AG09309 (cell line): ENCODE results near the gene PGPEP1.
"Not testable (repeated sequence)": the region's sequence is repeated elsewhere in the genome, so short reads cannot be mapped to it uniquely, and the experiment has no call there.

ENCODE experiments used
- DNase-seq: peaks from one replicate; pipeline ENCODE4 v3.0.0-alpha.2; 2010; ENCODE audit warnings: low read depth
- H3K4me3 ChIP-seq: 2 replicates; pipeline ENCODE4 v1.5.1; 2011; ENCODE audit warnings: mild to moderate bottlenecking, low read depth, low read length, moderate library complexity; ENCODE audit not compliant: control insufficient read depth
- TF ChIP-seq, protein P1 (sequence below): IDR thresholded peaks from 2 replicates; pipeline ENCODE4 v1.5.1; 2011; ENCODE audit warnings: mild to moderate bottlenecking, low read depth, low read length, inconsistent platforms; ENCODE audit not compliant: insufficient read depth, control insufficient read depth; ENCODE audit errors: missing control alignments

Gene PGPEP1

DNA sequence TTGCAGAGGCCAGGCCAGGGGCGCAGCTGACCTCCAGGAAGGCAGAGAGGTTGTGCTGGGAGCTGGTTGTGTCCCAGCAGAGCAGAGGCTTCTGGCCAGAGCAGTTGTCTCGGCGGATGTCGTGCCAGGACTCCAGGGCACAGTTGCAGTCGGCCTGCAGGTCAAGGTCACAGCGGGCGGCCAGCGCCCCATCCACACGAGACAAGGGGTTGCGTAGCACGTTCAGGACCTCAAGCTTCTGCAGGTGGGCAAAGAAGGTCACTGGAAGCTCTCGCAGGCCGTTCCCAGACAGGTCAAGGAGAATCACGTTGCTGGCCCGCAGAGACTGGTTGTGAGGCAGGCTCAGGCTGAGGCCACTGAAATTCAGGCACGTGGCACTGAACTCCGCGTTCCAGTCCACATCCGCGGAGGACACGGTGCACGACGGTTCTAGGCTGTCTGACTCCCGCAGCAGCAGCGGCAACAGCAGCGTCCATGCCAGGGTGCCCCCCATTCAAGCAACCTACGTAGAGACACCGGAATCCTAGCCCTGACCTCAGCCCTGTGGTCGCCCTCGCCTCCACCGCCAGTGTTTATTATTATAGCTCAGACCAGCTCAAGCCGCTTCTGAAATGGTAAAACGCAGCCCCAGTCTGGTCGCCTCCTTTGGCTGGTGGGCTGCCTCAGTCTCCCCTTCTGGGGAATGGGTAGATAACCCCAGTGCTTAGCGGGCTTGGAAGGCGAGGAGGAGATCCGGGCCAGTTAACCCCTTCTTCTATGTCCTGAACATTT, 56.3 kb downstream of the PGPEP1 start:
- TF ChIP-seq, protein P1, sequence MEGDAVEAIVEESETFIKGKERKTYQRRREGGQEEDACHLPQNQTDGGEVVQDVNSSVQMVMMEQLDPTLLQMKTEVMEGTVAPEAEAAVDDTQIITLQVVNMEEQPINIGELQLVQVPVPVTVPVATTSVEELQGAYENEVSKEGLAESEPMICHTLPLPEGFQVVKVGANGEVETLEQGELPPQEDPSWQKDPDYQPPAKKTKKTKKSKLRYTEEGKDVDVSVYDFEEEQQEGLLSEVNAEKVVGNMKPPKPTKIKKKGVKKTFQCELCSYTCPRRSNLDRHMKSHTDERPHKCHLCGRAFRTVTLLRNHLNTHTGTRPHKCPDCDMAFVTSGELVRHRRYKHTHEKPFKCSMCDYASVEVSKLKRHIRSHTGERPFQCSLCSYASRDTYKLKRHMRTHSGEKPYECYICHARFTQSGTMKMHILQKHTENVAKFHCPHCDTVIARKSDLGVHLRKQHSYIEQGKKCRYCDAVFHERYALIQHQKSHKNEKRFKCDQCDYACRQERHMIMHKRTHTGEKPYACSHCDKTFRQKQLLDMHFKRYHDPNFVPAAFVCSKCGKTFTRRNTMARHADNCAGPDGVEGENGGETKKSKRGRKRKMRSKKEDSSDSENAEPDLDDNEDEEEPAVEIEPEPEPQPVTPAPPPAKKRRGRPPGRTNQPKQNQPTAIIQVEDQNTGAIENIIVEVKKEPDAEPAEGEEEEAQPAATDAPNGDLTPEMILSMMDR = no peak
- DNase-seq = no peak
- H3K4me3 ChIP-seq = no peak overlapping the region

DNA sequence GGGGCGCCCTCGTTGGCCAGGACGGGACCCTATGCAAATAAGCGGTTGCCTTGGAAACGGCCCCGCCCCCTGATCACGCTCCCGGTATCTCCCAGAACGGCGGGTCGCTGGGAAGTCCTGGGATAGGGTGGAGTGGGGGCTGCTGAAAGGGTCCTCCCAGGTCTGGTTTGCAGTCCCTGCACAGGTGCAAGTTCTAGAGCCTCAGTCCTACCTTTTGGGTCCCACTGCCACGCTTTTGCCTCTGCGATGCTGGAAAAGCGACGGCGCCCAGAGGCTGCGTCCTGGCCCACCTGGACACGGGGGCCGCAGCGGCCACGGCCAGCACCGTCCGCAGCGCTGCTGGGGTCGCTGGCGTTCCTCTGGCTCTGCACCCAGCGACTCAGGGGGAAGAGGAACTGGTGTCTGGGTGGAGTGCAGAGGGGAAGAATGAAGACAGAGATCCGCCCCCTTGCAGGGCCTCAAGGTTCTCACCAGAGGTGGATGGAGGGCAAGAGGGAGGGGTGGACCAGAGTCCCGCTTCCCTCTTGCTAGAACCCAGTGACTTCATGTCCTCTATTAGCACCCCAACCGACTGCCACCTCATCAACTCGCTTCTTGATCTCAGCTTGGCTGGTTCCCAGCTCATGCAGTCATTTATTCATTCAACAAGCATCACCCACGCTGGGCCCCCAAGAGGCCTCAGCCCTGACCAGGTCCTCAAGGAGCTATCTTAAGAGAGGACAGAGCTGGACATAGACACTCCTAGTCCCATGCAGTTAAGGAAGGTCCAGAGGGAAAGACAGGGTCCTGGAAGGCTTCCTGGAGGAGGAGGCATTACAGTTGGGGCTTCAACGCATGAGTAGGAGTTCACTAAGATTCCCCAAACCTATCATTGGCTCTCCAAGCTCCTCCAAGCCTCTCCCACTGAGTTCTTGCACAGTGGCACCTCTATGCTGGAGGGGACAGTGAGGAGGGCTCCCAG, 57.1 kb downstream of the PGPEP1 start, which contains the start of gene LRRC25:
Gene LRRC25 (minus strand): TSS at position 381 of the 961 bp plus-strand sequence. CDS start 659 bp downstream, outside the sequence.
- H3K4me3 ChIP-seq = no peak within 1 kb of the TSS
- TF ChIP-seq, protein P1 = no peak
- no peak for DNase-seq

DNA sequence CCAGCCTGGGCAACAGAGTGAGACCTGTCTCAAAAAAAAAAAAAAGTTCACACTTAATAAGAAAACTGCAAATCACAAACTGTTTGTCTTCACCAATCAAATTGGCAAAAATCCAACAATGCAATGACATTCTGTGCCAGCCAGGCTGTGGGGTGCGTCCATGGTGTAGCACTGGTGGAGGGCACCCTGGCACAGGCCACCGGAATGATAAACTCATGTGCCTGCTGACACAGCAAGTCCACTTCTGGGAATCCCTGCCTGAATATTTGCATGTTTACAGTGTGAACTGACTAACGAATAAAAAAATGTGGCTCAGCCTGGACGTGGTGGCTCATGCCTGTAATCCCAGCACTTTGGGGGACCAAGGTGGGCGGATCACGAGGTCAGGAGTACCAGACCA, 58.6 kb downstream of the PGPEP1 start:
- DNase-seq = no peak
- TF ChIP-seq, protein P1 = no peak
- no peak overlapping the region for H3K4me3 ChIP-seq

DNA sequence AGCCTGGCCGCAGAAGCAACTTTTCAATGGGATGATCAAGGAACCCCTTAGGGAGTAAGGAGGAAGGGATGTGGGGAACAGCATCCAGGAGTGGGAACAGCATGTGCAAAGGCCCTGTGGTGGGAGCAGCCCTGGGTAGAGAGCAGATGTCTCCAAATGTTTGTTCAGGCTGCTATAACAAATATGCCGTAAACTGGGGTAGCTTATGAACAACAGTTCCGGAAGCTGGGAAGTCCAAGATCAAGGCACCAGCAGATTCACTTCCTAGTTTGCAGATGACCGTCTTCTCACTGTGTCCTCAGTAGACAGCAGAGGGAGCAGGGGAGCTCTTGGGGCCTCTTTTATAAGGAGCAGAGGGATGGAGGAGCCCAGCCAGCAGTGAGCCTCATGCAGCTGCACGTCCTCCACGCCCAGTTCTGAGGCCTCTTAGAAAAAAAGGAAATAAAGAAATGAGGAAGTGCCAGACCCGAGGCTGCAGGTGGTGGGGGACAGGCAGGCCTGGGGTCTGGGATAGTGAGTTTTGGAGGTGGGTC, 61.2 kb downstream of the PGPEP1 start:
- no peak overlapping the region for H3K4me3 ChIP-seq
- no peak for DNase-seq

DNA sequence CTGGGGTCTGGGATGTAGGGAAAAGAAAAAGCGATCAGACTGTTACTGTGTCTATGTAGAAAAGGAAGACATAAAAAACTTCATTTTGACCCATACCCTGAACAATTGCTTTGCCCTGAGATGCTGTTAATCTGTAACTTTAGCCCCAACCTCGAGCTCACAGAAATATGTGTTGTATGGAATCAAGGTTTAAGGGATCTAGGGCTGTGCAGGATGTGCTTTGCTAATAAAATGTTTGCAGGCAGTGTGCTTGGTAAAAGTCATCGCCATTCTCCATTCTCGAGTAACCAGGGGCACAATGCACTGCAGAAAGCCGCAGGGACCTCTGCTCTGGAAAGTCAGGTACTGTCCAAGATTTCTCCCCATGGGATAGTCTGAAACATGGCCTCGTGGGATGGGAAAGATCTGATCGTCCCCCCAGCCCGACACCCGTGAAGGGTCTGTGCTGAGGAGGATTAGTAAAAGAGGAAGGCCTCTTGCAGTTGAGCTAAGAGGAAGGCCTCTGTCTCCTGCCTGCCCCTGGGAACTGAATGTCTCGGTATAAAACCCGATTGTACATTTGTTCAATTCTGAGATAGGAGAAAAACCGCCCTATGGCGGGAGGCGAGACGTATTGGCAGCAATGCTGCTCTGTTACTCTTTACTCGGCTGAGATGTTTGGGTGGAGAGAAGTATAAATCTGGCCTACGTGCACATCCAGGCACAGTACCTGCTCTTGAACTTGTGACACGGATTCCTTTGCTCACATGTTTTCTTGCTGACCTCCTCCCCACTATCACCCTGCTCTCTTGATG, 62.3 kb downstream of the PGPEP1 start:
- H3K4me3 ChIP-seq, DNase-seq: not testable (repeated sequence)

More for the DNA sequence above, 61.2 kb downstream of the PGPEP1 start:
- TF ChIP-seq, protein P1 = peak; percentile 53

DNA sequence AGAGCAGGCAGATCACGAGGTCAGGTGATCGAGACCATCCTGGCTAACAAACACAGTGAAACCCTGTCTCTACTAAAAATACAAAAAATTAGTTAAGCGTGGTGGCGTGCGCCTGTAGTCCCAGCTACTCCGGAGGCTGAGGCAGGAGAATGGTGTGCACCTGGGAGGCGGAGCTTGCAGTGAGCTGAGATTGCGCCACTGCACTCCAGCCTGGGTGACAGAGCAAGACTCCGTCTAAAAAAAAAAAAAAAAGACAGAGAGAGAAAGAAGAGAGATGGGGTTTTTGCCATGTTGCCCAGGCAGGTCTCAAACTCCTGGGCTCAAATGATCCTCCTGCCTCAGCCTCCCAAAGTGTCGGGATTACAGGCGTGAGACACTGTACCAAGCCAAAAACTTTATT, 65.4 kb downstream of the PGPEP1 start:
- H3K4me3 ChIP-seq, DNase-seq: not testable (repeated sequence)

DNA sequence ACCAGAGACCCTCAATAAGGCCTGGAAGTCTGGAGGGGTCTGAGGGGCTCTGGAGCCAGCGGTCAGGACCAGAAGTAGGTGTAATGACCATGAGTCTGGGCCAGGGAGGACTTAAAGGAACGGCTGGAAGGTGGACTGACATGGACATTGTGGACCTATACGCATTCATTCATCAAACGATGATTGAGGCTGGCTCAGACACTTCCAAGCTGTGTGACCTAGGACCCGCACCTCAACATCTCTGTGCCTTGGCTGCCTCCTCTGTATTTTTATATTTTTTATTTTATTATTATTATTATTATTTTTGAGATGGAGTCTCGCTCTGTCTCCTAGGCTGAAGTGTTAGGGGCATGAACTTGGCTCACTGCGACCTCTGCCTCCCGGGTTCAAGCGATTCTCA, 66.4 kb downstream of the PGPEP1 start:
- DNase-seq = no peak
- TF ChIP-seq, protein P1 = no peak
- H3K4me3 ChIP-seq = no peak overlapping the region
